Measurements from ENCODE around the gene IZUMO4. TPM values are rescaled to one million over a fixed set of nuclear protein-coding genes. Genes with fewer than 3 reads are reported as not detected.

Gene IZUMO4
- polyA plus RNA-seq, 1 donor: 2.9 TPM

Other genes starting within 250 kb of the IZUMO4 start
- 24.2 TPM for gene REXO1, start 248.4 kb upstream of the IZUMO4 start, polyA plus RNA-seq (ENCODE audit: insufficient read length)
- 13.6 TPM for gene KLF16, start 233.3 kb upstream of the IZUMO4 start, polyA plus RNA-seq (ENCODE audit: insufficient read length)
- 64.8 TPM for gene ABHD17A, start 211.4 kb upstream of the IZUMO4 start, polyA plus RNA-seq (ENCODE audit: insufficient read length)
- gene ADAT3, start 191.5 kb upstream of the IZUMO4 start, polyA plus RNA-seq (ENCODE audit: insufficient read length): 2.8 TPM
- 32.5 TPM for gene SCAMP4, start 191.5 kb upstream of the IZUMO4 start, polyA plus RNA-seq (ENCODE audit: insufficient read length)
- gene CSNK1G2, start 155.7 kb upstream of the IZUMO4 start, polyA plus RNA-seq (ENCODE audit: insufficient read length): 42.8 TPM
- 83.9 TPM for gene BTBD2, start 81.2 kb upstream of the IZUMO4 start, polyA plus RNA-seq (ENCODE audit: insufficient read length)
- gene MKNK2, start 45.7 kb upstream of the IZUMO4 start, polyA plus RNA-seq (ENCODE audit: insufficient read length): 116 TPM
- 18.3 TPM for gene MOB3A, start 589 bp upstream of the IZUMO4 start, polyA plus RNA-seq (ENCODE audit: insufficient read length)
- gene AP3D1, start 54.7 kb downstream of the IZUMO4 start, polyA plus RNA-seq (ENCODE audit: insufficient read length): 66.5 TPM
- 24.7 TPM for gene DOT1L, start 67.0 kb downstream of the IZUMO4 start, polyA plus RNA-seq (ENCODE audit: insufficient read length)
- 77.7 TPM for gene PLEKHJ1, start 139.4 kb downstream of the IZUMO4 start, polyA plus RNA-seq (ENCODE audit: insufficient read length)
- 78.2 TPM for gene SF3A2, start 139.9 kb downstream of the IZUMO4 start, polyA plus RNA-seq (ENCODE audit: insufficient read length)
- 8.1 TPM for gene AMH, start 152.4 kb downstream of the IZUMO4 start, polyA plus RNA-seq (ENCODE audit: insufficient read length)
- gene JSRP1, start 159.5 kb downstream of the IZUMO4 start, polyA plus RNA-seq (ENCODE audit: insufficient read length): 111 TPM
- gene PEAK3, start 185.3 kb downstream of the IZUMO4 start, polyA plus RNA-seq (ENCODE audit: insufficient read length): not detected
- gene LINGO3, start 211.2 kb downstream of the IZUMO4 start, polyA plus RNA-seq (ENCODE audit: insufficient read length): 0.14 TPM
- 71.7 TPM for gene LSM7, start 231.7 kb downstream of the IZUMO4 start, polyA plus RNA-seq (ENCODE audit: insufficient read length)
- 52.5 TPM for gene SPPL2B, start 231.8 kb downstream of the IZUMO4 start, polyA plus RNA-seq (ENCODE audit: insufficient read length)